Measurements from ENCODE around the gene ZNF83. TPM values are rescaled to one million over a fixed set of nuclear protein-coding genes. Genes with fewer than 3 reads are reported as not detected.

The ZNF83 gene
- total RNA-seq, result 168 TPM

DNA sequence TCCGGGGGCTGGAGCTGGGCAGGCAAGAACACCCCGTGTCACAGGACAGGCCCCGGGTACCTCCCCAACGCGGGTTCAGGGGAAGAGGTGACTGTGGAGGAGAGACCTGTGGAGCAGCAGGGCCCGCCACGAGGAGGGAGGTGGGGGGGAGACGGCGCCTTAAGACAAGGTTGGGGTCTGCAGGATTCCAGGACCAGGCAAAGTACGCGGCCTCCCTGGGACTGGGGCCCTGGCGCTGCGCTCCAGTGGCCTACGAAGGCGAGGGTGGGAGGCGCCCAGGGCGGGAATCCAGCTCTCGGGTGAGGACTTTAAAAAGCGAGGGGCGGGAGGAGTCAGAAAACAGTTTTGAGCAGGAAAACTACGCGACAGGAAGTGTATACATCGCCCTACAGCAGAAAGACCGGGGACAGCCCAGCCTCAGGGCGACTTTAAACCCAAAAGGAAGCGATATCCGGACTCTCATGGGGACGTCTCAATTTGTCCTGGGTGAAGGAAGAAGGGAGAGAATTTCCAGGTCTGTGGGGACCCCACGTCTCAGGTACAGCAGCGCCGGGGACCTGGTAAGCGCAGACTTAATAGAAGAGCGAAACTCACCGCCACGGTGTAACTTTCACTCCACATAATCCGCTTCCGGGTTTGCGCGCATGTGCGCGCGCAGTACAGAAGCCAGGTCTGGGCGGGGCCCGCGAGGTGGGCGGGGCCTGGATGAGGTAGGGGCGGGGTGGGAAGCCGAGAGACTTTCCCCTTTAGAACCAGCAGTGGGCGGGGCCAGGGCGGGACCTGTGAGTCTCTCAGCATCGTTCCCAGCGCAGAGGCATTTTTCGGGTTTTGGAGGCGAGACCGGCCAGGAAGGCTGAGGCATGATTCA lies at the start of gene ZNF83:
Gene ZNF83, minus strand, starts transcription at position 638 of the 868 bp plus-strand sequence.

DNA sequence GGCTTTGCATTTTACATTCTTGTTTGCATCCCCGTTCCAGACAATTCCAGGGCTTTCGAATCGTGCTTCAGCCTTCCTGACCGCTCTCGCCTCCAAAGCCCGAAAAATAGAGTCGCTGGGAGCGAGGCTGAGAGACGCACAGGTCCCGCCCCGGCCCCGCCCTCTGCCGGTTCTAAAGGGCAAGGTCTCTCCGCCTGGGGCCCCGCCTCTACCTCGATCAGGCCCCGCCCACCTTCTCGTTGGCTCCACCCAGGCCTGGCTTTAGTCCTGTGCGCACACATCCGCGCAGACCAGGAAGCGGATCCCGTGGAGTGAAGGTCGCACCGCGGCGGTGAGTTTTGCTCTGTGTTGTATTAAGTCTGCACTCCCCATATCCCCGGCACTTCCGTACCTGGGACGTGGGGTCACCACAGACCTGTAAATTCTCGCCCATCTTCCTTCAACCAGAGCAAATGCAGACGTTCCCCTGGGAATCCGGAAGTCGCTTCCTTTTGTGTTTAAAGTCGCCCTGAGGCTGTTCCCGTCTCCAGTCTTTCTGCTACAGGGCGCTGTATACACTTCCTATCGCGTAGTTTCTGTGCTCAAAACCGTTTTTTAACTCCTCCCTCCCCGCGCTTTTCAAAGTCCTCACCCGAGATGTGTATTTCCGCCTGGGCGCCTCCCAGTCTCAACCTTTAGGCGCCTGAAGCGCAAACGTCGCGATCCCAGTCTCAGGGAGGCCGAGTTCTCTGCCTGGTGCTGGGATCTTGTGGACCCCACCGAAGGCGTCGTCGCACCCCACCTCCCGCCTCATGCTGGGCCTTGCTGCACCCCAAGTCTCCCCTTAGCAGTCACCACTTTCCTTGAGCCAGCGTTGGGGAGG lies 67.9 kb downstream of the ZNF83 start, which contains the start of gene ZNF701:
Gene ZNF701, plus strand, starts transcription at position 288 of the 862 bp plus-strand sequence. CDS start 3,861 bp downstream, outside the sequence.

Other genes with a start within 250 kb of the ZNF83 start
- gene ZNF528, start 240.5 kb downstream of the ZNF83 start, total RNA-seq, result 90.2 TPM
- 0.66 TPM for gene ZNF534, start 209.2 kb downstream of the ZNF83 start, total RNA-seq
- 16.5 TPM for gene ZNF578, start 184.8 kb downstream of the ZNF83 start, total RNA-seq
- gene ZNF808, start 110.7 kb downstream of the ZNF83 start, total RNA-seq, result 74.4 TPM
- 37.2 TPM for gene ZNF701, start 68.1 kb downstream of the ZNF83 start, total RNA-seq
- 24.5 TPM for gene ZNF611, start 96.7 kb upstream of the ZNF83 start, total RNA-seq
- gene ZNF600, start 148.4 kb upstream of the ZNF83 start, total RNA-seq, result 4.2 TPM
- 24.7 TPM for gene ZNF28, start 183.3 kb upstream of the ZNF83 start, total RNA-seq
- 43.4 TPM for gene ZNF468, start 219.3 kb upstream of the ZNF83 start, total RNA-seq